ENCODE measurements around the gene PPP1R3G. TPM values are rescaled to one million over a fixed set of nuclear protein-coding genes. Genes with fewer than 3 reads are reported as not detected.
A peak's percentile ranks its signal among the peaks of the same experiment; 100 is the strongest.

Gene PPP1R3G
- total and polyA plus RNA-seq, 2 of the 13 experiments (the other 11 are each of a cell fraction or from before 2014, with no cell fraction given), result 1.2 to 1.3 TPM

DNA sequence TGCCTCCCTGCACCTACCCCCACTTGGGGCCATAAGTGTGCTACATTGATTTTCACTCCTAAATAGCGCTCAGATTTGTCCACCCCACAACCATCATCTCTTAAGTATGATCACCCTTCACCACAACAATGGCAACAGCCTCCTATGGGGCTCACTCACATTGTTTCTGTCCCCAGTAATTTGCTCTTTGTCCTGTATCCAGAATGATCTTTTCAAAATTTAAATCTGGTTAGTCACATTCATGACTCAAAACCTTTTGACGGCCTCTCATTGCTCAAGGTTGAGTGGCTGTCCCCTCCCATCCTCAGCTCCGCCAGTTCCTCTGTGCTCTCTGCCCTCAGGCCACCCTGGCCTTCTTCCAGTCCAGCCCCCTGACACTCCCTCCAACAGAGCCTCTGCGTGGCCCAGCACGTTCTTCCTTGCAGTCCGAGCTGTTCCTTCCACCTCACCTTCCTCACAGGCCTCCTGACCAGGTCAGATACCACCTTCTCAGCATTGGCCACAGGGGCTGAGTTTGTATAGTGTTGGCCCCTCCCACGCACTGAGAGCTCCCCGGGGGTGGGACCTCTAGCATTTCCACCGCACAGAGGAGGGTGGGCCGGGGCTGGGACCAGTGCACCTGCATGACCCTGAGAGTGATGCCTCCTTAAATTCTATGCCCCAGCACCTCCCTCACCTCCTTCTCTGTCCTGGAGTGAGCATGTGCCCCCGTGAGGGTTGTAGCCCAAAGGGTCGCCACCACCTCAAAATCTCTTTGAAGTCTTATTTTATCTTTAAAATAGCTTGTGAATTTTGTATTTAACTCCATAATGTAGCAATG, 2.4 kb upstream of the PPP1R3G start (continued):
- TF ChIP-seq, protein P1, sequence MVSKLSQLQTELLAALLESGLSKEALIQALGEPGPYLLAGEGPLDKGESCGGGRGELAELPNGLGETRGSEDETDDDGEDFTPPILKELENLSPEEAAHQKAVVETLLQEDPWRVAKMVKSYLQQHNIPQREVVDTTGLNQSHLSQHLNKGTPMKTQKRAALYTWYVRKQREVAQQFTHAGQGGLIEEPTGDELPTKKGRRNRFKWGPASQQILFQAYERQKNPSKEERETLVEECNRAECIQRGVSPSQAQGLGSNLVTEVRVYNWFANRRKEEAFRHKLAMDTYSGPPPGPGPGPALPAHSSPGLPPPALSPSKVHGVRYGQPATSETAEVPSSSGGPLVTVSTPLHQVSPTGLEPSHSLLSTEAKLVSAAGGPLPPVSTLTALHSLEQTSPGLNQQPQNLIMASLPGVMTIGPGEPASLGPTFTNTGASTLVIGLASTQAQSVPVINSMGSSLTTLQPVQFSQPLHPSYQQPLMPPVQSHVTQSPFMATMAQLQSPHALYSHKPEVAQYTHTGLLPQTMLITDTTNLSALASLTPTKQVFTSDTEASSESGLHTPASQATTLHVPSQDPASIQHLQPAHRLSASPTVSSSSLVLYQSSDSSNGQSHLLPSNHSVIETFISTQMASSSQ (IDR thresholded peaks at IDR 0.05; ENCODE audit: low read depth), result no peak; the same call in 1 of the 2 replicates
- TF ChIP-seq, protein P1 (CRISPR knock-in tag; IDR thresholded peaks at IDR 0.05; ENCODE audit: borderline replicate concordance), result no peak
- no peak; the same call in none of the 2 replicates for TF ChIP-seq SNAPC2 (CRISPR knock-in tag; IDR thresholded peaks at IDR 0.05)
- peak; percentile 83 for TF ChIP-seq SAP130 (CRISPR knock-in tag; IDR thresholded peaks at IDR 0.05; ENCODE audit: low read depth)
- no peak for TF ChIP-seq ZNF562 (CRISPR knock-in tag; IDR thresholded peaks at IDR 0.05; ENCODE audit: borderline replicate concordance)
- TF ChIP-seq BHLHE40 (IDR thresholded peaks at IDR 0.05; ENCODE audit: low read length), result peak; percentile 54; the same call in 1 of the 2 replicates
- peak; percentile 74; the same call in 1 of the 2 replicates for TF ChIP-seq ZNF124 (CRISPR knock-in tag; IDR thresholded peaks at IDR 0.05)
- TF ChIP-seq HOXA9 (CRISPR knock-in tag; IDR thresholded peaks at IDR 0.05; ENCODE audit: borderline replicate concordance), result no peak
- no peak for TF ChIP-seq ZNF644 (CRISPR knock-in tag; IDR thresholded peaks at IDR 0.05; ENCODE audit: low read depth)
- TF ChIP-seq ZNF709 (CRISPR knock-in tag; IDR thresholded peaks at IDR 0.05), result peak; percentile 92
- peak; percentile 90 for TF ChIP-seq ZNF274 (CRISPR knock-in tag; IDR thresholded peaks at IDR 0.05)
- TF ChIP-seq, protein P2, sequence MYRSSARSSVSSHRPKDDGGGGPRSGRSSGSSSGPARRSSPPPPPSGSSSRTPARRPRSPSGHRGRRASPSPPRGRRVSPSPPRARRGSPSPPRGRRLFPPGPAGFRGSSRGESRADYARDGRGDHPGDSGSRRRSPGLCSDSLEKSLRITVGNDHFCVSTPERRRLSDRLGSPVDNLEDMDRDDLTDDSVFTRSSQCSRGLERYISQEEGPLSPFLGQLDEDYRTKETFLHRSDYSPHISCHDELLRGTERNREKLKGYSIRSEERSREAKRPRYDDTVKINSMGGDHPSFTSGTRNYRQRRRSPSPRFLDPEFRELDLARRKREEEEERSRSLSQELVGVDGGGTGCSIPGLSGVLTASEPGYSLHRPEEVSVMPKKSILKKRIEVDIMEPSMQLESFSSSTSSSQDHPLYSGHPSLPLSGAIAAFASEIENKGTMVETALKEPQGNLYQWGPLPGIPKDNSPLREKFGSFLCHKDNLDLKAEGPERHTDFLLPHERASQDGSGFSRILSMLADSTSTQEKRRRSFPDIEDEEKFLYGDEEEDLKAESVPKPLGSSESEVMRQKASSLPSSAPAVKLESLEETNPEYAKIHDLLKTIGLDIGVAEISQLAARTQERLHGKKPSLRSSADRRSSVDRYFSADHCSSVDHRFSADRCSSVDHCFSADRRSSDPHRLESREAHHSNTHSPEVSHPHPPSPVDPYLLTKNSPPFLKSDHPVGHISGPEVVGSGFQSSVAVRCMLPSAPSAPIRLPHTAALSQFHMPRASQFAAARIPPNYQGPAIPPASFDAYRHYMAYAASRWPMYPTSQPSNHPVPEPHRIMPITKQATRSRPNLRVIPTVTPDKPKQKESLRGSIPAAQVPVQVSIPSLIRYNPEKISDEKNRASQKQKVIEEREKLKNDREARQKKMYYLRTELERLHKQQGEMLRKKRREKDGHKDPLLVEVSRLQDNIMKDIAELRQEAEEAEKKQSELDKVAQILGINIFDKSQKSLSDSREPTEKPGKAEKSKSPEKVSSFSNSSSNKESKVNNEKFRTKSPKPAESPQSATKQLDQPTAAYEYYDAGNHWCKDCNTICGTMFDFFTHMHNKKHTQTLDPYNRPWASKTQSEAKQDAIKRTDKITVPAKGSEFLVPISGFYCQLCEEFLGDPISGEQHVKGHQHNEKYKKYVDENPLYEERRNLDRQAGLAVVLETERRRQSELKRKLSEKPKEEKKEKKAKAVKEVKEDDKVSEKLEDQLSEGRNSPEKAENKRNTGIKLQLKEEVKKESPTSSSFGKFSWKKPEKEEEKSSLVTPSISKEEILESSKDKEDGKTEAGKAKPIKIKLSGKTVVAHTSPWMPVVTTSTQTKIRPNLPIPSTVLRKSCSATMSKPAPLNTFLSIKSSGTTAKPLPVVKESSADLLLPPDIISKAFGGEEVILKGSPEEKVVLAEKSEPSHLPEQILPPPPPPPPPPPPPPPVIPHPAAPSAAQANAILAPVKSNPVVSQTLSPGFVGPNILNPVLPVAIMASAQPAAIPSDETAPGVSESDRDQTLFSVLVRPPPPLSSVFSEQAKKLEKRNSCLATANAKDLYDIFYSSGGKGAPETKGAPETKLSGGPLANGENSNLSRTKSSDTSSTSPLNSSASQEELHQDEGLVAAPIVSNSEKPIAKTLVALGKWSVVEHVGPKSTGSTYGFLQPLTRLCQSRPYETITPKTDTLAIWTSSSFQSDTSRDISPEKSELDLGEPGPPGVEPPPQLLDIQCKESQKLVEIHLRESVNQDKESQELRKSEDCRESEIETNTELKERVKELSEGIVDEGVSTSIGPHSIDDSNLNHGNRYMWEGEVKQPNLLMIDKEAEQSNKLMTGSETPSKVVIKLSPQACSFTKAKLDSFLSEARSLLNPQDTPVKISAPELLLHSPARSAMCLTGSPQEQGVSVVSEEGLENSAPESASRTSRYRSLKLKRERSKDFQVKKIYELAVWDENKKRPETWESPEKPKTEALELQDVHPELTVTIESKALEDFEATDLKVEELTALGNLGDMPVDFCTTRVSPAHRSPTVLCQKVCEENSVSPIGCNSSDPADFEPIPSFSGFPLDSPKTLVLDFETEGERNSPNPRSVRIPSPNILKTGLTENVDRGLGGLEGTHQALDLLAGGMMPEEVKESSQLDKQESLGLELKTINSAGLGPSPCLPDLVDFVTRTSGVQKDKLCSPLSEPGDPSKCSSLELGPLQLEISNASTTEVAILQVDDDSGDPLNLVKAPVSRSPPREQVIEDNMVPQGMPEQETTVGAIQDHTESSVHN (CRISPR knock-in tag; IDR thresholded peaks at IDR 0.05), result no peak
- no peak; the same call in none of the 2 replicates for TF ChIP-seq HES4 (CRISPR knock-in tag; IDR thresholded peaks at IDR 0.05; ENCODE audit: borderline replicate concordance)
- no peak for TF ChIP-seq MED8 (CRISPR knock-in tag; IDR thresholded peaks at IDR 0.05; ENCODE audit: insufficient replicate concordance)
- TF ChIP-seq ZNF431 (CRISPR knock-in tag; IDR thresholded peaks at IDR 0.05; ENCODE audit: borderline replicate concordance, low read depth), result peak; percentile 80; the same call in 1 of the 2 replicates
- no peak for TF ChIP-seq MLLT10 (CRISPR knock-in tag; IDR thresholded peaks at IDR 0.05)
- TF ChIP-seq IRX3 (CRISPR knock-in tag; IDR thresholded peaks at IDR 0.05; ENCODE audit: borderline replicate concordance, low read depth), result 0 out of 2 replicates have a peak, but pooled peaks have one; percentile 24
- no peak for TF ChIP-seq HOXA5 (CRISPR knock-in tag; IDR thresholded peaks at IDR 0.05)
